CD8-positive, alpha-beta memory T cell (primary cell): ENCODE measurements around the gene RETREG1. TPM values are rescaled to one million over a fixed set of nuclear protein-coding genes. Genes with fewer than 3 reads are reported as not detected.

ENCODE experiments used
- CTCF ChIA-PET: fragments of 350-600 bp; sonication (Branson Sonifier 250); formaldehyde crosslinking; loops from one replicate; lab custom pipeline; 2021; ENCODE audit warnings: antibody characterized with exemption; lab: Charles Lee
- POLR2A ChIA-PET: fragments of 350-600 bp; sonication (Branson Sonifier 250); formaldehyde crosslinking; loops from one replicate; lab custom pipeline; 2021; ENCODE audit warnings: antibody characterized with exemption; lab: Charles Lee
- DNase-seq, 5 donors: peaks; one replicate each; pipeline versions ENCODE4 v3.0.0 to v3.0.0-alpha.2; 2020 to 2022; ENCODE audit warnings: mixed read lengths in 1 of 5
- H3K27ac ChIP-seq: one replicate; pipeline ENCODE4 v1.7.0; 2013; ENCODE audit warnings: low read depth, mild to moderate bottlenecking, low read length, moderate library complexity
- H3K27me3 ChIP-seq: 2 replicates; pipeline ENCODE4 v1.7.0; 2013; ENCODE audit warnings: low read length, mild to moderate bottlenecking; ENCODE audit not compliant: insufficient read depth, poor library complexity, severe bottlenecking
- H3K36me3 ChIP-seq: 2 replicates; pipeline ENCODE4 v1.7.0; 2013; ENCODE audit warnings: mild to moderate bottlenecking, low read length, moderate library complexity; ENCODE audit not compliant: insufficient read depth
- H3K4me1 ChIP-seq: 2 replicates; pipeline ENCODE4 v1.7.0; 2013; ENCODE audit warnings: mild to moderate bottlenecking, low read length, moderate library complexity; ENCODE audit not compliant: insufficient read depth
- H3K4me3 ChIP-seq: 2 replicates; pipeline ENCODE4 v1.7.0; 2013; ENCODE audit warnings: mild to moderate bottlenecking, low read length
- H3K9me3 ChIP-seq: 2 replicates; pipeline ENCODE4 v1.7.0; 2013; ENCODE audit warnings: mild to moderate bottlenecking, low read length
- H3K27ac Mint-ChIP-seq, 8 donors: one replicate each; pipeline ENCODE4 v1.8.0; 2020 to 2021; ENCODE audit warnings: mixed read lengths in 8 of 8, mild to moderate bottlenecking in 6 of 8, inconsistent platforms in 3 of 8, moderate library complexity in 3 of 8
- H3K27me3 Mint-ChIP-seq, 2 donors: one replicate each; pipeline ENCODE4 v1.8.0; 2020 to 2021; ENCODE audit warnings: mixed read lengths in 2 of 2, mild to moderate bottlenecking in 1 of 2, moderate library complexity in 1 of 2
- H3K36me3 Mint-ChIP-seq, 3 donors: one replicate each; pipeline ENCODE4 v1.8.0; 2020 to 2021; ENCODE audit warnings: mixed read lengths in 3 of 3, inconsistent platforms in 1 of 3, mild to moderate bottlenecking in 1 of 3
- H3K4me1 Mint-ChIP-seq, 3 donors: one replicate each; pipeline ENCODE4 v1.8.0; 2020 to 2021; ENCODE audit warnings: mixed read lengths in 3 of 3, inconsistent platforms in 1 of 3, mild to moderate bottlenecking in 1 of 3
- H3K4me3 Mint-ChIP-seq, 7 donors: one replicate each; pipeline ENCODE4 v1.8.0; 2020 to 2021; ENCODE audit warnings: mixed read lengths in 7 of 7, mild to moderate bottlenecking in 6 of 7, moderate library complexity in 4 of 7, inconsistent platforms in 2 of 7
- H3K9me3 Mint-ChIP-seq, 5 donors: one replicate each; pipeline ENCODE4 v1.8.0; 2020 to 2022; ENCODE audit warnings: mixed read lengths in 5 of 5, mild to moderate bottlenecking in 3 of 5, moderate library complexity in 2 of 5, inconsistent platforms in 1 of 5
- polyA plus RNA-seq: library from polyadenylated mRNA; unstranded; fragments of 300-500 nt; fragmentation: Illumina TruSeq; gene quantifications from one replicate; pipeline ENCODE4 v1.2.3, GENCODE V29; 2021
- total RNA-seq, 2 experiments: library from RNA; stranded (reverse); gene quantifications; one replicate each; pipeline ENCODE4 v1.2.3, GENCODE V29; 2021

The RETREG1 gene
- total and polyA plus RNA-seq, 3 experiments from 2014 or later = 11.4 to 48.1 (median 12.1) TPM

- Histone ChIP-seq H3K36me3 (no peaks in the 10 kb centered on the region), H3K4me1 (no peaks in the 10 kb centered on the region), H3K9me3 (peaks cover 6% of the 10 kb centered on the region), H3K4me3 (no peak overlapping the region), H3K27me3 (no peaks in the 10 kb centered on the region), H3K27ac (no peak overlapping the region)
- no peak overlapping the region for H3K4me3 Mint-ChIP-seq
- ChIA-PET POLR2A (no interaction called here), CTCF (interaction anchor here (1.8 to 2.1 kb wide), 2 partner anchors 39 to 176 kb away, joined by 3 to 10 read pairs; no protein-coding TSS in a partner anchor)
- H3K27ac Mint-ChIP-seq = peak overlapping the region in 1 of 8 donors; percentile 47
- H3K27me3 Mint-ChIP-seq = peaks cover 0 to 4% of the 10 kb centered on the region in 2 donors
- H3K9me3 Mint-ChIP-seq = peaks cover 5 to 13% (median 10%) of the 10 kb centered on the region in 5 donors
- H3K36me3 Mint-ChIP-seq = peaks cover 4 to 16% (median 6%) of the 10 kb centered on the region in 3 donors
- peaks cover 5 to 38% (median 9%) of the 10 kb centered on the region in 3 donors for H3K4me1 Mint-ChIP-seq
- no peak for DNase-seq
Measured at GRCh38 chr5:16490911-16491310, 125.9 kb downstream of the RETREG1 start.

- Mint-ChIP-seq H3K4me1 (peaks cover 5 to 33% (median 5%) of the 10 kb centered on the region in 3 donors), H3K36me3 (peaks cover 0 to 2% (median 1%) of the 10 kb centered on the region in 3 donors), H3K4me3 (no peak overlapping the region), H3K27me3 (peaks cover 0 to 1% of the 10 kb centered on the region in 2 donors), H3K27ac (peak overlapping the region in 2 of 8 donors; percentile 8 to 52), H3K9me3 (peaks cover 0 to 3% (median 0%) of the 10 kb centered on the region in 5 donors)
- H3K27ac ChIP-seq = no peak overlapping the region
- DNase-seq = peak in 1 of 5 donors; percentile 18
- ChIA-PET POLR2A (no interaction called here), CTCF (interaction anchor here (2.1 kb wide), 1 partner anchor 178 kb away, joined by 10 read pairs; no protein-coding TSS in a partner anchor)
- no peaks in the 10 kb centered on the region for H3K27me3 ChIP-seq
- H3K4me3 ChIP-seq = no peak overlapping the region
- no peaks in the 10 kb centered on the region for H3K4me1 ChIP-seq
- no peaks in the 10 kb centered on the region for H3K36me3 ChIP-seq
- no peaks in the 10 kb centered on the region for H3K9me3 ChIP-seq
Measured at GRCh38 chr5:16489322-16489791, 127.4 kb downstream of the RETREG1 start.

GRCh38 chr5:16487456-16487855 lies 129.3 kb downstream of the RETREG1 start:
- Mint-ChIP-seq H3K36me3 (no peaks in the 10 kb centered on the region), H3K27me3 (peaks cover 0 to 1% of the 10 kb centered on the region in 2 donors), H3K27ac (no peak overlapping the region), H3K4me3 (no peak overlapping the region), H3K9me3 (no peaks in the 10 kb centered on the region), H3K4me1 (peaks cover 0 to 23% (median 0%) of the 10 kb centered on the region in 3 donors)
- CTCF ChIA-PET = interaction anchor here (1.6 kb wide), 1 partner anchor 180 kb away, joined by 7 read pairs; no protein-coding TSS in a partner anchor
- Histone ChIP-seq H3K36me3 (no peaks in the 10 kb centered on the region), H3K4me3 (no peak overlapping the region), H3K9me3 (no peaks in the 10 kb centered on the region), H3K27ac (no peak overlapping the region), H3K4me1 (no peaks in the 10 kb centered on the region), H3K27me3 (no peaks in the 10 kb centered on the region)
- DNase-seq = no peak
- POLR2A ChIA-PET = no interaction called here

GRCh38 chr5:16486711-16487111 lies 130.1 kb downstream of the RETREG1 start:
- Histone ChIP-seq H3K4me3 (no peak overlapping the region), H3K4me1 (no peaks in the 10 kb centered on the region), H3K27me3 (no peaks in the 10 kb centered on the region), H3K36me3 (no peaks in the 10 kb centered on the region), H3K9me3 (no peaks in the 10 kb centered on the region), H3K27ac (no peak overlapping the region)
- DNase-seq = no peak
- Mint-ChIP-seq H3K27me3 (peaks cover 0 to 1% of the 10 kb centered on the region in 2 donors), H3K27ac (peak overlapping the region in 1 of 8 donors; percentile 52), H3K36me3 (no peaks in the 10 kb centered on the region), H3K4me1 (peaks cover 0 to 19% (median 0%) of the 10 kb centered on the region in 3 donors), H3K9me3 (no peaks in the 10 kb centered on the region), H3K4me3 (no peak overlapping the region)
- CTCF ChIA-PET = no interaction called here
- POLR2A ChIA-PET = no interaction called here

- peaks cover 0 to 15% (median 0%) of the 10 kb centered on the region in 3 donors for H3K4me1 Mint-ChIP-seq
- CTCF ChIA-PET = no interaction called here
Measured at GRCh38 chr5:16485656-16486055, 131.1 kb downstream of the RETREG1 start.

GRCh38 chr5:16484081-16484480 lies 132.7 kb downstream of the RETREG1 start:
- Mint-ChIP-seq H3K27ac (no peak overlapping the region), H3K4me1 (peaks cover 0 to 12% (median 0%) of the 10 kb centered on the region in 3 donors), H3K4me3 (no peak overlapping the region), H3K9me3 (no peaks in the 10 kb centered on the region), H3K27me3 (peaks cover 0 to 1% of the 10 kb centered on the region in 2 donors), H3K36me3 (peaks cover 0 to 4% (median 3%) of the 10 kb centered on the region in 3 donors)
- Histone ChIP-seq H3K4me3 (no peak overlapping the region), H3K36me3 (no peaks in the 10 kb centered on the region), H3K9me3 (no peaks in the 10 kb centered on the region), H3K27ac (no peak overlapping the region), H3K4me1 (no peaks in the 10 kb centered on the region), H3K27me3 (no peaks in the 10 kb centered on the region)
- DNase-seq = no peak
- ChIA-PET POLR2A (no interaction called here), CTCF (interaction anchor here (0.6 to 2.3 kb wide), 4 partner anchors 14 to 183 kb away, joined by 3 to 12 read pairs (median 5); no protein-coding TSS in a partner anchor)

More at GRCh38 chr5:16485656-16486055, 131.1 kb downstream of the RETREG1 start:
- no peak for DNase-seq
- Mint-ChIP-seq H3K27me3 (peaks cover 0 to 1% of the 10 kb centered on the region in 2 donors), H3K4me3 (no peak overlapping the region), H3K27ac (no peak overlapping the region), H3K9me3 (no peaks in the 10 kb centered on the region), H3K36me3 (peaks cover 0 to 2% (median 0%) of the 10 kb centered on the region in 3 donors)
- POLR2A ChIA-PET = no interaction called here
- H3K9me3 ChIP-seq = no peaks in the 10 kb centered on the region
- H3K4me3 ChIP-seq = no peak overlapping the region
- no peaks in the 10 kb centered on the region for H3K36me3 ChIP-seq
- no peaks in the 10 kb centered on the region for H3K4me1 ChIP-seq
- no peaks in the 10 kb centered on the region for H3K27me3 ChIP-seq
- no peak overlapping the region for H3K27ac ChIP-seq

GRCh38 chr5:16483361-16483760 lies 133.4 kb downstream of the RETREG1 start:
- no peaks in the 10 kb centered on the region for H3K36me3 ChIP-seq
- no peak overlapping the region for H3K4me3 Mint-ChIP-seq

GRCh38 chr5:16482891-16483290 lies 133.9 kb downstream of the RETREG1 start:
- H3K4me3 Mint-ChIP-seq = no peak overlapping the region
- H3K4me3 ChIP-seq = no peak overlapping the region
- H3K27ac Mint-ChIP-seq = no peak overlapping the region
- no peaks in the 10 kb centered on the region for H3K9me3 Mint-ChIP-seq
- H3K27me3 Mint-ChIP-seq = no peaks in the 10 kb centered on the region
- no peaks in the 10 kb centered on the region for H3K27me3 ChIP-seq
- no peaks in the 10 kb centered on the region for H3K4me1 ChIP-seq
- DNase-seq = no peak
- no peaks in the 10 kb centered on the region for H3K9me3 ChIP-seq
- H3K36me3 Mint-ChIP-seq = peaks cover 0 to 6% (median 4%) of the 10 kb centered on the region in 3 donors
- H3K27ac ChIP-seq = no peak overlapping the region
- peaks cover 0 to 12% (median 0%) of the 10 kb centered on the region in 3 donors for H3K4me1 Mint-ChIP-seq
- no peaks in the 10 kb centered on the region for H3K36me3 ChIP-seq
- ChIA-PET POLR2A (no interaction called here), CTCF (interaction anchor here (0.8 to 2.3 kb wide), 3 partner anchors 15 to 190 kb away, joined by 3 to 12 read pairs (median 7); no protein-coding TSS in a partner anchor)

More at GRCh38 chr5:16483361-16483760, 133.4 kb downstream of the RETREG1 start:
- Mint-ChIP-seq H3K27me3 (peaks cover 0 to 1% of the 10 kb centered on the region in 2 donors), H3K36me3 (peaks cover 0 to 4% (median 3%) of the 10 kb centered on the region in 3 donors), H3K9me3 (no peaks in the 10 kb centered on the region), H3K4me1 (peaks cover 0 to 12% (median 0%) of the 10 kb centered on the region in 3 donors), H3K27ac (peak overlapping the region in 1 of 8 donors; percentile 34)
- CTCF ChIA-PET = interaction anchor here (0.8 to 2.3 kb wide), 4 partner anchors 15 to 189 kb away, joined by 3 to 12 read pairs (median 5); no protein-coding TSS in a partner anchor
- Histone ChIP-seq H3K27ac (no peak overlapping the region), H3K4me1 (no peaks in the 10 kb centered on the region), H3K4me3 (no peak overlapping the region), H3K9me3 (no peaks in the 10 kb centered on the region), H3K27me3 (no peaks in the 10 kb centered on the region)
- POLR2A ChIA-PET = no interaction called here
- no peak for DNase-seq
